A549 treated with ZK216348 at 1 μM for 4 hours (cell line): ENCODE results near the gene CYP4A22. TPM values are rescaled to one million over a fixed set of nuclear protein-coding genes. Genes with fewer than 3 reads are reported as not detected.

Source experiments
- total RNA-seq: library from RNA; stranded (reverse); fragments of 200-300 nt; extraction: Qiagen RNA extraction; gene quantifications from 5 replicates; pipeline ENCODE4 v1.2.3, GENCODE V29; 2022; ENCODE audit warnings: low read depth

The CYP4A22 gene, protein sequence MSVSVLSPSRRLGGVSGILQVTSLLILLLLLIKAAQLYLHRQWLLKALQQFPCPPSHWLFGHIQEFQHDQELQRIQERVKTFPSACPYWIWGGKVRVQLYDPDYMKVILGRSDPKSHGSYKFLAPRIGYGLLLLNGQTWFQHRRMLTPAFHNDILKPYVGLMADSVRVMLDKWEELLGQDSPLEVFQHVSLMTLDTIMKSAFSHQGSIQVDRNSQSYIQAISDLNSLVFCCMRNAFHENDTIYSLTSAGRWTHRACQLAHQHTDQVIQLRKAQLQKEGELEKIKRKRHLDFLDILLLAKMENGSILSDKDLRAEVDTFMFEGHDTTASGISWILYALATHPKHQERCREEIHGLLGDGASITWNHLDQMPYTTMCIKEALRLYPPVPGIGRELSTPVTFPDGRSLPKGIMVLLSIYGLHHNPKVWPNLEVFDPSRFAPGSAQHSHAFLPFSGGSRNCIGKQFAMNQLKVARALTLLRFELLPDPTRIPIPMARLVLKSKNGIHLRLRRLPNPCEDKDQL
- total RNA-seq: not detected in 5 replicates

DNA sequence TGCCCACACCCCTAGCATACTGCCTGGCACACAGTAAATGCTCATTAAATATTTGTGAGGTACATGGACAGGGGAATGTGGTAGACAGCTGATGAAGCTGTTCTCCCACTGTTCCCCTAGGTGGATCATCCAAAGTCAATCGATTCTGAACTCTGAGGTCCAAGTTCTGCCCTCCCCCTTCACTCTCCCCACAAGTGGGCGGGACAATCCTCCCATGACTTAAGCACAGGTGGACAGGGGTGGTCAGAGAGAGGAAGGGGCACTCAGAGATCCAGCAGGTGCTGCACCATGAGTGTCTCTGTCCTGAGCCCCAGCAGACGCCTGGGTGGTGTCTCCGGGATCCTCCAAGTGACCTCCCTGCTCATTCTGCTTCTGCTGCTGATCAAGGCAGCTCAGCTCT, at the start of gene CYP4A22:
Gene CYP4A22 (plus strand): TSS at position 244 of the 400 bp plus-strand sequence. CDS start 45 bp downstream, at position 289.

DNA sequence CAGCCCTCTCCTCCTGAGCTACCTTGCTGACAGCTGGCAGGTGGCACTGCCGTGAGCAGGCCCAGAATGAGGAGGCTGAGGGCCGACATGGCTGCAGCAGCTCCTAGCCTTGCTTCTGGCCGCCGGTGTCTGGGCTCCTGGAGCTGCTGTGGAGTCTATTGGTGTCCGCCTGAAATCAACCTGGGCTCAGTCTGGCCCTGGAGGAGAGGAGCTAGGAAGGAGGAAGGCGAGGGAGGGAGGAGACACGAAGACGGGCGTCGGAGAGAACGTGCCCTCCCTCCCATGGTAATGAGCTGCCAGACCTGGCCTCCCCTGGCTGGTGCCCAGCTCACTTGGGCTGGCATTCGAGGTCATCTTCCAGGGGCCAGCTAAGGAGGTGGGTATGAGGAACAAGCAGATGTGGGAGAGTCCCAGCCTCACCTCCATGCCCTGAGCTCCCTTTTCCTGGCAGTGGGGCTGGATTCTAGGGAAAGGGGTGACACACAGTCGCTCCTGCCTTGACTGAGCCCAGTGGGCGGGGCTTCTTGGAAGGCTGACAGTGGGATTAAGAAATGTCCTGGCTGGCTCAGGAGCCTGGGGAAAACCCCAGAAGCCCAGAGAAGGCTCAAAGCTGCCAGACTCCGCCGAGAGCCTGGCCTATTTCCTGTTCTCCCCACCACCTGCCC, 52.7 kb downstream of the CYP4A22 start, which contains the start of gene PDZK1IP1:
Gene PDZK1IP1 (minus strand): TSS at position 193 of the 665 bp plus-strand sequence. CDS start 104 bp downstream, at position 89.

Other genes with a start within 250 kb of the CYP4A22 start
- gene CYP4A11, start 196.0 kb upstream of the CYP4A22 start, total RNA-seq: not detected in 5 replicates
- not detected in 5 replicates for gene CYP4X1, start 113.8 kb upstream of the CYP4A22 start, total RNA-seq
- not detected in 5 replicates for gene CYP4Z1, start 70.2 kb upstream of the CYP4A22 start, total RNA-seq
- 5.8 to 11.2 TPM (median 6.8 TPM) in 5 replicates for gene PDZK1IP1, start 52.6 kb downstream of the CYP4A22 start, total RNA-seq
- gene TAL1, start 94.8 kb downstream of the CYP4A22 start, total RNA-seq: not detected in 5 replicates
- gene STIL, start 176.7 kb downstream of the CYP4A22 start, total RNA-seq: 9.3 to 10.9 TPM (median 10.3 TPM) in 5 replicates
- gene CMPK1, start 196.3 kb downstream of the CYP4A22 start, total RNA-seq: 36.2 to 83.4 TPM (median 64.0 TPM) in 5 replicates